T-helper 1 cell treated with Interleukin-12 subunit alpha and Interleukin-12 subunit beta and Interleukin-4 antibody, amounts not matched to agents 30 ng/mL and 1 ng/mL, for 36 hours (primary cell): Measurements from ENCODE around the gene NEK5. TPM values are rescaled to one million over a fixed set of nuclear protein-coding genes. Genes with fewer than 3 reads are reported as not detected.

Source experiments
- intact Hi-C: fragments of 100-400 bp; cut with micrococcal nuclease; formaldehyde crosslinking; loops from one replicate; pipeline ENCODE4 v1.15.1; 2024
- total RNA-seq: library from RNA; stranded (reverse); gene quantifications from 2 replicates; pipeline ENCODE4 v1.2.3, GENCODE V29; 2022

NEK5 gene
- total RNA-seq, 1 donor from 2014 or later = not detected

GRCh38 chr13:52012512-52012836, 116.4 kb downstream of the NEK5 start:
- intact Hi-C loops = loop anchor here (1.0 to 2.0 kb wide), 14 partner anchors 11 to 1646 kb away; partner anchors contain the start of genes CKAP2, INTS6, NEK3 and SUGT1

- intact Hi-C loops = loop anchor here (1.0 to 2.0 kb wide), 14 partner anchors 11 to 1645 kb away; partner anchors contain the start of genes CKAP2, INTS6, NEK3 and SUGT1
Measured at GRCh38 chr13:52011632-52012511, 117.0 kb downstream of the NEK5 start, which contains the start of gene ALG11. ALG11 (plus strand) TSS chr13:52012398; CDS start chr13:52012419, 21 bp downstream.

- intact Hi-C loops = no loop called here
Measured at GRCh38 chr13:52010890-52011631, 117.8 kb downstream of the NEK5 start, which contains the start of gene ATP7B. ATP7B (minus strand) TSS chr13:52011450; CDS start chr13:52011337, 113 bp downstream.

- intact Hi-C loops = no loop called here
Measured at GRCh38 chr13:52009946-52010345, 118.9 kb downstream of the NEK5 start.

GRCh38 chr13:52006523-52007245, 122.2 kb downstream of the NEK5 start:
- intact Hi-C loops = no loop called here

- intact Hi-C loops = no loop called here
Measured at GRCh38 chr13:52005841-52006522, 122.9 kb downstream of the NEK5 start.

- intact Hi-C loops = no loop called here
Measured at GRCh38 chr13:52004511-52005170, 124.2 kb downstream of the NEK5 start.

- intact Hi-C loops = no loop called here
Measured at GRCh38 chr13:52003541-52003940, 125.3 kb downstream of the NEK5 start.

- intact Hi-C loops = no loop called here
Measured at GRCh38 chr13:52002361-52002760, 126.5 kb downstream of the NEK5 start.

GRCh38 chr13:52001120-52001731, 127.6 kb downstream of the NEK5 start:
- intact Hi-C loops = loop anchor here (1.0 to 2.0 kb wide), 5 partner anchors 11 to 449 kb away; partner anchors contain the start of genes ALG11 and VPS36

- intact Hi-C loops = loop anchor here (2.0 kb wide), 1 partner anchor 237 kb away; no protein-coding TSS in a partner anchor
Measured at GRCh38 chr13:51999921-52000320, 129.0 kb downstream of the NEK5 start.

- intact Hi-C loops = no loop called here
Measured at GRCh38 chr13:51999510-51999911, 129.4 kb downstream of the NEK5 start.

GRCh38 chr13:51998723-51999509, 130.0 kb downstream of the NEK5 start:
- intact Hi-C loops = no loop called here

- intact Hi-C loops = no loop called here
Measured at GRCh38 chr13:51997641-51998330, 131.1 kb downstream of the NEK5 start.

GRCh38 chr13:51997186-51997585, 131.7 kb downstream of the NEK5 start:
- intact Hi-C loops = no loop called here

GRCh38 chr13:51996641-51997040, 132.2 kb downstream of the NEK5 start:
- intact Hi-C loops = no loop called here

- intact Hi-C loops = no loop called here
Measured at GRCh38 chr13:51995677-51996551, 133.0 kb downstream of the NEK5 start.
